ENCODE results near the gene PRR12.

- TF ChIP-seq CTCF (IDR thresholded peaks at IDR 0.05) (no peak), EZH2 (IDR thresholded peaks at IDR 0.05; ENCODE audit: borderline replicate concordance, insufficient read depth, low read depth, low read length, poor library complexity, severe bottlenecking) (no peak)
Observed at GRCh38 chr19:49639401-49640112, 48.6 kb downstream of the PRR12 start.
